HG02571 (cell line): ENCODE results near the gene ADCY4.
A peak's percentile ranks its signal among the peaks of the same experiment; 100 is the strongest.

Source experiments
- ATAC-seq: cut with Tn5 transposase; IDR thresholded peaks from one replicate; pipeline ENCODE4 v1.9.1; 2021; ENCODE audit warnings: mild to moderate bottlenecking, moderate library complexity; ENCODE audit not compliant: unreplicated experiment

The ADCY4 gene

GRCh38 chr14:24317141-24317928 is 17.5 kb downstream of the ADCY4 start:
- no peak for ATAC-seq

GRCh38 chr14:24316597-24316950 is 18.3 kb downstream of the ADCY4 start:
- ATAC-seq: no peak

GRCh38 chr14:24315807-24316596 is 18.9 kb downstream of the ADCY4 start:
- no peak for ATAC-seq

GRCh38 chr14:24315243-24315806 is 19.5 kb downstream of the ADCY4 start:
- no peak for ATAC-seq

GRCh38 chr14:24314377-24315193 is 20.3 kb downstream of the ADCY4 start:
- no peak for ATAC-seq

GRCh38 chr14:24313913-24314312 is 21.0 kb downstream of the ADCY4 start:
- no peak for ATAC-seq

- no peak for ATAC-seq
Observed at GRCh38 chr14:24312736-24313507, 21.9 kb downstream of the ADCY4 start.

- ATAC-seq: no peak
Observed at GRCh38 chr14:24311837-24312615, 22.8 kb downstream of the ADCY4 start.

GRCh38 chr14:24310646-24311604 is 23.9 kb downstream of the ADCY4 start, which contains the start of gene LTB4R:
TSS of gene LTB4R (plus strand) at chr14:24311502. CDS start at chr14:24315652, 4,150 bp downstream.
- peak; percentile 55 for ATAC-seq

GRCh38 chr14:24310265-24310645 is 24.6 kb downstream of the ADCY4 start:
- ATAC-seq: no peak

GRCh38 chr14:24309538-24310264 is 25.2 kb downstream of the ADCY4 start, which contains the start of gene LTB4R2:
TSS of gene LTB4R2 (plus strand) at chr14:24310140. CDS start at chr14:24310665, 525 bp downstream.
- ATAC-seq: no peak

GRCh38 chr14:24308342-24309124 is 26.3 kb downstream of the ADCY4 start:
- no peak for ATAC-seq

- no peak for ATAC-seq
Observed at GRCh38 chr14:24307575-24308341, 27.1 kb downstream of the ADCY4 start, which contains the start of gene CIDEB. TSS of gene CIDEB (minus strand) at chr14:24307977. CDS start at chr14:24307858, 119 bp downstream.

GRCh38 chr14:24307156-24307574 is 27.7 kb downstream of the ADCY4 start:
- no peak for ATAC-seq

GRCh38 chr14:24304019-24304387 is 30.9 kb downstream of the ADCY4 start:
- ATAC-seq: no peak
